Ishikawa (cell line): ENCODE data around the gene DLK2.

Source experiments
- CEBPB ChIP-seq: IDR thresholded peaks from 2 replicates; pipeline ENCODE4 v1.6.1; 2012
- CREB1 ChIP-seq: IDR thresholded peaks from 2 replicates; pipeline ENCODE4 v1.6.1; 2012; ENCODE audit warnings: low read depth
- EP300 ChIP-seq: IDR thresholded peaks from 2 replicates; pipeline ENCODE4 v1.6.1; 2012; ENCODE audit warnings: borderline replicate concordance
- MAX ChIP-seq: IDR thresholded peaks from 2 replicates; pipeline ENCODE4 v1.6.1; 2012
- RAD21 ChIP-seq: IDR thresholded peaks from 2 replicates; pipeline ENCODE4 v1.6.1; 2012; ENCODE audit warnings: low read depth
- REST ChIP-seq: IDR thresholded peaks from 2 replicates; pipeline ENCODE4 v1.6.1; 2012; ENCODE audit warnings: low read depth, mild to moderate bottlenecking
- TCF12 ChIP-seq: IDR thresholded peaks from 2 replicates; pipeline ENCODE4 v1.6.1; 2012; ENCODE audit warnings: low read depth
- TEAD4 ChIP-seq: IDR thresholded peaks from 2 replicates; pipeline ENCODE4 v1.6.1; 2012
- YY1 ChIP-seq: IDR thresholded peaks from 2 replicates; pipeline ENCODE4 v1.6.1; 2012; ENCODE audit warnings: low read depth

GRCh38 chr6:43464337-43464736 lies 9.0 kb upstream of the DLK2 start:
- no peak for TF ChIP-seq EP300
- TF ChIP-seq REST = no peak
- no peak for TF ChIP-seq RAD21
- no peak for TF ChIP-seq YY1
- no peak for TF ChIP-seq CEBPB
- no peak for TF ChIP-seq TCF12
- TF ChIP-seq CREB1 = no peak
- no peak for TF ChIP-seq MAX
- no peak for TF ChIP-seq TEAD4
